Adrenal gland (tissue), 12 donors: ENCODE data around the gene CKS1B. TPM values are rescaled to one million over a fixed set of nuclear protein-coding genes. Genes with fewer than 3 reads are reported as not detected.

ENCODE experiments used
- DNase-seq, 7 donors: peaks; one replicate each; pipeline ENCODE4 v3.0.0-alpha.2; 2019 to 2020
- H3K27ac ChIP-seq, 5 donors: fragments of 200-600 bp; sonication (generic) in 4 of 5; 1 replicate in 3 of 5; 2 replicates in 2 of 5; pipeline versions ENCODE4 v1.5.1 to v1.8.0; 2016 to 2020; ENCODE audit warnings: mild to moderate bottlenecking in 1 of 5
- H3K27me3 ChIP-seq: fragments of 200-600 bp; 2 replicates; pipeline ENCODE4 v1.8.0; 2021
- H3K36me3 ChIP-seq, 2 donors: fragments of 200-600 bp; replicated peaks in 1 of 2; 1 replicate in 1 of 2; 2 replicates in 1 of 2; pipeline versions ENCODE4 v1.5.1 to v1.8.0; 2018 to 2022
- H3K4me1 ChIP-seq, 2 donors: fragments of 200-600 bp; replicated peaks in 1 of 2; 1 replicate in 1 of 2; 2 replicates in 1 of 2; pipeline versions ENCODE4 v1.5.1 to v1.8.0; 2018 to 2021
- H3K4me3 ChIP-seq, 4 donors: fragments of 200-600 bp; sonication (generic) in 3 of 4; one replicate each; pipeline ENCODE4 v1.5.1; 2016 to 2018
- H3K9me3 ChIP-seq, 3 donors: fragments of 200-600 bp; sonication (generic) in 1 of 3; replicated peaks in 1 of 3; 1 replicate in 2 of 3; 2 replicates in 1 of 3; pipeline versions ENCODE4 v1.5.1 to v1.8.0; 2016 to 2021
- CTCF ChIP-seq, 6 experiments: fragments of 450-650 bp in 4 of 6; fragments of 200-600 bp in 2 of 6; sonication (generic) in 1 of 6; IDR thresholded peaks; 1 replicate in 5 of 6; 2 replicates in 1 of 6; pipeline versions ENCODE4 v1.5.1 to v1.8.0; 2016 to 2021; ENCODE audit warnings: antibody characterized with exemption in 6 of 6, mild to moderate bottlenecking in 2 of 6, moderate library complexity in 1 of 6
- POLR2A ChIP-seq, 2 donors: fragments of 450-650 bp; IDR thresholded peaks; one replicate each; pipeline ENCODE4 v1.6.1; 2017; ENCODE audit warnings: antibody characterized with exemption in 2 of 2, mild to moderate bottlenecking in 2 of 2, moderate library complexity in 1 of 2
- WGBS, 4 donors: extraction: QIAGEN DNeasy Blood & Tissue Kit in 2 of 4; methylation state at CpG; one replicate each; pipeline versions ENCODE4 v1.1.5 to v1.1.7; 2013 to 2017; 5-methylcytosine and 5-hydroxymethylcytosine counted together
- intact Hi-C, 2 donors: fragments of 100-400 bp; cut with DNase I; formaldehyde crosslinking; loops; one replicate each; pipeline versions ENCODE4 v1.14.1 to v1.15.0; 2022 to 2023
- polyA plus RNA-seq, 3 donors: library from polyadenylated mRNA; stranded (reverse); fragments of 200-250 nt in 2 of 3; fragments of 350-450 nt in 1 of 3; fragmentation: Illumina TruSeq in 1 of 3; extraction: RNeasy Lipid Tissue Mini Kit (QIAGEN cat#74804) in 1 of 3; gene quantifications; one replicate each; pipeline ENCODE4 v1.2.3, GENCODE V29; 2013 to 2014
- total RNA-seq, 9 donors: library from RNA; depleted of rRNA in 4 of 9; stranded (reverse); fragments of >200 nt in 4 of 9; fragments of 120-200 nt in 1 of 9; fragmentation: NEBNext Ultra II Directional in 1 of 9; extraction: Animal tissue kit (Norgen Biotek cat#: 25700) in 1 of 9; gene quantifications; one replicate each; pipeline versions ENCODE4 v1.1.0 to v1.2.4, GENCODE V29; 2013 to 2023
- donor health status: healthy with polysubstance abuse.
- donor health status: Bipolar disorder and iron deficiency.
- donor health status: DM: yes; HTN: yes; CAD: no.
- donor health status: DM: no; HTN: no; CAD: no.
- donor health status: DM: no; HTN: no; CAD: no.
- donor health status: DM: yes; HTN: yes; CAD: no.

CKS1B gene
- total and polyA plus RNA-seq, 12 donors = 12.4 to 87.0 (median 29.5) TPM

- peak in 4 of 7 donors; percentile 48 to 59 (median 54) for DNase-seq
- TF ChIP-seq POLR2A (IDR thresholded peaks at IDR 0.05) (no peak), CTCF (IDR thresholded peaks at IDR 0.05) (no peak)
- Histone ChIP-seq H3K27ac (peak overlapping the region; percentile 93 to 100 (median 99)), H3K4me1 (peaks cover 35 to 50% of the 10 kb centered on the region in 2 donors), H3K4me3 (peak overlapping the region in 3 of 4 donors; percentile 7 to 75 (median 8)), H3K9me3 (no peaks in the 10 kb centered on the region), H3K27me3 (no peaks in the 10 kb centered on the region), H3K36me3 (peaks cover 0 to 34% of the 10 kb centered on the region in 2 donors)
- 23 to 31% (median 27%) methylated on average over 11 to 22 of the region's 22 CpGs for WGBS, 4 donors
- intact Hi-C loops = loop anchor here in 1 of 2 donors (5.0 kb wide), 1 partner anchor 32 kb away; the partner anchor contains the start of gene ZBTB7B
Measured at GRCh38 chr1:154969860-154970452, 4.5 kb upstream of the CKS1B start.

GRCh38 chr1:154970631-154971340 is 3.7 kb upstream of the CKS1B start, which contains the start of gene SHC1:
Gene SHC1 (minus strand): TSS chr1:154970747. CDS start chr1:154970526, 221 bp downstream.
- 9 to 15% (median 11%) methylated on average over 10 to 15 of the region's 15 CpGs for whole genome bisulfite sequencing, 4 donors

GRCh38 chr1:154971341-154971998 is 3.0 kb upstream of the CKS1B start:
- Histone ChIP-seq H3K4me3 (peak overlapping the region in 1 of 4 donors; percentile 75), H3K9me3 (no peaks in the 10 kb centered on the region), H3K4me1 (peaks cover 39 to 58% of the 10 kb centered on the region in 2 donors), H3K27ac (peak overlapping the region; percentile 93 to 100 (median 99)), H3K27me3 (no peaks in the 10 kb centered on the region), H3K36me3 (peaks cover 0 to 19% of the 10 kb centered on the region in 2 donors)
- DNase-seq = peak; percentile 54 to 89 (median 69)
- TF ChIP-seq POLR2A (IDR thresholded peaks at IDR 0.05) (no peak), CTCF (IDR thresholded peaks at IDR 0.05) (no peak)
- intact Hi-C loops = no loop called here
- 23 to 41% (median 35%) methylated on average over 9 to 10 of the region's 10 CpGs for whole genome bisulfite sequencing, 4 donors

More at GRCh38 chr1:154970631-154971340, 3.7 kb upstream of the CKS1B start, which contains the start of gene SHC1:
- TF ChIP-seq CTCF (IDR thresholded peaks at IDR 0.05) (no peak), POLR2A (IDR thresholded peaks at IDR 0.05) (peak; percentile 93 to 95)
- Histone ChIP-seq H3K4me3 (peak within 1 kb of the TSS in 3 of 4 donors; percentile 7 to 75 (median 8)), H3K27me3 (no peaks in the 10 kb centered on the region), H3K4me1 (peaks cover 35 to 51% of the 10 kb centered on the region in 2 donors), H3K27ac (peak within 1 kb of the TSS; percentile 93 to 100 (median 99)), H3K9me3 (no peaks in the 10 kb centered on the region), H3K36me3 (peaks cover 0 to 26% of the 10 kb centered on the region in 2 donors)
- DNase-seq = peak; percentile 93 to 98 (median 96)
- intact Hi-C loops = no loop called here

- intact Hi-C loops = no loop called here
- Histone ChIP-seq H3K27ac (peak overlapping the region; percentile 93 to 100 (median 99)), H3K4me3 (peak overlapping the region in 1 of 4 donors; percentile 75), H3K36me3 (peaks cover 0 to 12% of the 10 kb centered on the region in 2 donors), H3K27me3 (no peaks in the 10 kb centered on the region), H3K9me3 (no peaks in the 10 kb centered on the region), H3K4me1 (peaks cover 39 to 62% of the 10 kb centered on the region in 2 donors)
- TF ChIP-seq POLR2A (IDR thresholded peaks at IDR 0.05) (no peak), CTCF (IDR thresholded peaks at IDR 0.05) (no peak)
- WGBS, 4 donors = 54 to 74% (median 58%) methylated on average over 3 of the region's 3 CpGs
- no peak for DNase-seq
Measured at GRCh38 chr1:154972213-154972516, 2.3 kb upstream of the CKS1B start.
